DND-41 (cell line): ENCODE measurements around the gene GOLGA1.

Experiments
- ATAC-seq: fragments of 200-7000 bp; cut with Tn5 transposase; 3 replicates; pipeline ENCODE4 v1.9.1; 2021; ENCODE audit warnings: low read depth; ENCODE audit not compliant: insufficient read depth
- DNase-seq: peaks from one replicate; pipeline ENCODE4 v3.0.0-alpha.2; 2020
- H2AFZ ChIP-seq: 2 replicates; pipeline ENCODE4 v1.6.0; 2012; ENCODE audit warnings: low read depth, low read length
- H3K27ac ChIP-seq: 2 replicates; pipeline ENCODE4 v1.5.1; 2012; ENCODE audit warnings: low read length, inconsistent platforms
- H3K27me3 ChIP-seq: fragments of 200-600 bp; sonication (generic); 2 replicates; pipeline ENCODE4 v1.6.0; 2012; ENCODE audit warnings: low read length, mild to moderate bottlenecking, inconsistent platforms; ENCODE audit not compliant: insufficient read depth, poor library complexity
- H3K36me3 ChIP-seq: 2 replicates; pipeline ENCODE4 v1.5.1; 2012; ENCODE audit warnings: low read length, inconsistent platforms; ENCODE audit not compliant: insufficient read depth
- H3K4me1 ChIP-seq: 2 replicates; pipeline ENCODE4 v1.5.1; 2012; ENCODE audit warnings: mild to moderate bottlenecking, low read length; ENCODE audit not compliant: insufficient read depth
- H3K4me2 ChIP-seq: 2 replicates; pipeline ENCODE4 v1.6.0; 2012; ENCODE audit warnings: mild to moderate bottlenecking, moderate library complexity, low read length, inconsistent platforms; ENCODE audit not compliant: insufficient read depth
- H3K4me3 ChIP-seq, 2 experiments: fragments of 200-600 bp in 1 of 2; shearing (Covaris generic) in 1 of 2; 2 replicates each; pipeline ENCODE4 v1.5.1; 2012 to 2016; ENCODE audit warnings: inconsistent platforms in 2 of 2, low read length in 2 of 2, mild to moderate bottlenecking in 2 of 2, low read depth in 1 of 2, moderate library complexity in 1 of 2
- H3K79me2 ChIP-seq: 2 replicates; pipeline ENCODE4 v1.6.0; 2012; ENCODE audit warnings: low read length, inconsistent platforms; ENCODE audit not compliant: insufficient read depth
- H3K9ac ChIP-seq: 2 replicates; pipeline ENCODE4 v1.6.0; 2012; ENCODE audit warnings: low read depth, mild to moderate bottlenecking, inconsistent platforms, low read length, moderate library complexity
- H3K9me3 ChIP-seq: 2 replicates; pipeline ENCODE4 v1.5.1; 2012; ENCODE audit warnings: low read length, moderate library complexity, mild to moderate bottlenecking, inconsistent platforms; ENCODE audit not compliant: insufficient read depth, severe bottlenecking
- H4K20me1 ChIP-seq: 2 replicates; pipeline ENCODE4 v1.6.0; 2012; ENCODE audit warnings: low read length; ENCODE audit not compliant: insufficient read depth
- EZH2 ChIP-seq: IDR thresholded peaks from 3 replicates; pipeline ENCODE4 v1.6.1; 2012; ENCODE audit warnings: borderline replicate concordance, low read depth, mild to moderate bottlenecking, moderate library complexity, low read length, inconsistent platforms; ENCODE audit not compliant: severe bottlenecking
- TF ChIP-seq, protein P1 (sequence below): IDR thresholded peaks from 2 replicates; pipeline ENCODE4 v1.5.1; 2012; ENCODE audit warnings: borderline replicate concordance, low read length, moderate library complexity, mild to moderate bottlenecking; ENCODE audit not compliant: poor library complexity, severe bottlenecking; ENCODE audit errors: extremely low read depth

Gene GOLGA1

DNA sequence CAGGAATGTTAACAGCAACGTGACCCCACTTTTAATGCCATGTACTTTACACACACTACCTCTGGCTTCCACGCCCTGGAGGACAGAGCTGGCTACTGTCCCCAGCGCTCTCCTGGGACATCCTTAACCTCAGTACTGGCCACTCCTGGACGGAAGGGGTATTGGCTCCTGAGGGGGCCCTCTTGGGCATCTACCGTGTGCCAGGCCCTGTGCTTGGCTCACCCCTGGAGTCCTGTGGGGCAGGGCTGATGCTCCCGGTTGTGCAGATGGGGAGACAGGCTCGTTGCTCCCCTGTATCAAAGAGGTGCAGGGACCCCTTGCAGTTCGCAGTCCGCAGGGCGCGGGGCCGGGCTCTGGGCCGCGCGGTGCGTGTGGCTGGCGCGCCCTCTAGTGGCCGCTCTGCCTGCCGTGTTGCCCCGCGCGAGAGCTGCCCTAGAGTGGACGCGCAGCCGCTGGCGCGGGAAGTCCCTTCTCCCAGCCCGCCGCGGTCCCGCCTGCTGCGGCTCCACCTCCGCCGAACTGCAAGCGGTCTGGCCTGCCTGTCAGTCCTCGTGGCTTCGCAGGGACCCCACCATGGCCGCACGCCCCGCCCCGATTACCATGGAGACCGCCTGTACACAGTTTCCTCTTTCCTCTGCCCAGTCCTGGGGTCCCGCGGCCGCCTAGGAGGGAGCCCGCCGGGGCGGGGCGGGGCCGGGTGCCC, 87.9 kb downstream of the GOLGA1 start, which contains the start of gene WDR38:
WDR38 (plus strand) TSS at position 632 of the 703 bp plus-strand sequence. CDS start 72 bp downstream, outside the sequence.
- ATAC-seq: peak; percentile 84
- peak within 1 kb of the TSS; percentile 8; the same call in 1 of the 2 replicates for H3K27ac ChIP-seq

DNA sequence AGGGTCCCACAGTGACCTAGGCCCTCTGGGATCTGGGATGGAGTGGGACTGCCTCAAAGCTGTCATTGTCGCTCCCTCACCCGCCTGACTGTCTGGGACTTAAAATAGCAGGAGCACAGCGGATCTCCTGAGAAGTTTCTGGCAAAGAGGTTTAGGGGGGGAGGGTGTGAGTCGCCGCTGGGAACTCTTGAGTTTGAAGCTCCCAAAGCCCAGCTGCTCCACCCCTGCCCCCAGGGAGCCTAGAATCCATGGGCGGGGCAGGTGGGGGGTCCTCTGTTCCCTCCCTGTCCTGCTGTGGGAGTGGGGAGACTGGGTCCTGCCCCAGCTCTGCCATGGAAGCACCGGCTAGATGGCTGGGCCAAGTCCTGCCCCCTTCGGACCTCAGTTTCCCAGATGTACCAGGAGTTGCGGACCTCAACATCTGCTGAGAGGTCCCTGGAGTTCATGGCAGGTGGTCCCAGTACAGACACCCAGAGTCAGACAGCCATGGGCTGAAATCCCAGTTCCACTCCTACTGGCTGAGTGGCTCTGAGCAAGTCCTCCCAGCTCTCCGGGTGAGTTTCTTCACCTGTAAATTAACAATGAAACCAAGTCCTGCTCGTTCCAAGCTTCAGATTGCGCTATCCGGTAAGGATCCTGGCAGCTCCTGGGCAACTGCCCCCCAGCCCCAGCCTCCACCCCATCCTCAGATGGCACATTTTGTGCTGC, 88.6 kb downstream of the GOLGA1 start:
- ATAC-seq (no peak), DNase-seq (no peak)
- Histone ChIP-seq H3K79me2 (no peaks in the 10 kb centered on the region), H3K4me1 (peaks cover 16% of the 10 kb centered on the region), H3K4me3 (peak overlapping the region in 1 of 2 experiments; percentile 57; a peak in 2 of 4 replicates), H3K9me3 (no peaks in the 10 kb centered on the region), H3K27ac (peak overlapping the region; percentile 8; the same call in 1 of the 2 replicates), H4K20me1 (peaks cover 20% of the 10 kb centered on the region), H3K4me2 (peak overlapping the region; percentile 97), H3K9ac (peak overlapping the region; percentile 58), H2AFZ (peak overlapping the region; percentile 88), H3K27me3 (no peaks in the 10 kb centered on the region), H3K36me3 (peaks cover 12% of the 10 kb centered on the region)
- no peak for TF ChIP-seq EZH2
- TF ChIP-seq, protein P1, sequence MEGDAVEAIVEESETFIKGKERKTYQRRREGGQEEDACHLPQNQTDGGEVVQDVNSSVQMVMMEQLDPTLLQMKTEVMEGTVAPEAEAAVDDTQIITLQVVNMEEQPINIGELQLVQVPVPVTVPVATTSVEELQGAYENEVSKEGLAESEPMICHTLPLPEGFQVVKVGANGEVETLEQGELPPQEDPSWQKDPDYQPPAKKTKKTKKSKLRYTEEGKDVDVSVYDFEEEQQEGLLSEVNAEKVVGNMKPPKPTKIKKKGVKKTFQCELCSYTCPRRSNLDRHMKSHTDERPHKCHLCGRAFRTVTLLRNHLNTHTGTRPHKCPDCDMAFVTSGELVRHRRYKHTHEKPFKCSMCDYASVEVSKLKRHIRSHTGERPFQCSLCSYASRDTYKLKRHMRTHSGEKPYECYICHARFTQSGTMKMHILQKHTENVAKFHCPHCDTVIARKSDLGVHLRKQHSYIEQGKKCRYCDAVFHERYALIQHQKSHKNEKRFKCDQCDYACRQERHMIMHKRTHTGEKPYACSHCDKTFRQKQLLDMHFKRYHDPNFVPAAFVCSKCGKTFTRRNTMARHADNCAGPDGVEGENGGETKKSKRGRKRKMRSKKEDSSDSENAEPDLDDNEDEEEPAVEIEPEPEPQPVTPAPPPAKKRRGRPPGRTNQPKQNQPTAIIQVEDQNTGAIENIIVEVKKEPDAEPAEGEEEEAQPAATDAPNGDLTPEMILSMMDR: no peak

More for the DNA sequence above, 87.9 kb downstream of the GOLGA1 start, which contains the start of gene WDR38:
- H3K79me2 ChIP-seq: no peaks in the 10 kb centered on the region
- peak; percentile 70 for DNase-seq
- H3K36me3 ChIP-seq: peaks cover 19% of the 10 kb centered on the region
- peaks cover 27% of the 10 kb centered on the region for H4K20me1 ChIP-seq
- peaks cover 16% of the 10 kb centered on the region for H3K4me1 ChIP-seq
- TF ChIP-seq, protein P1: peak; percentile 90
- TF ChIP-seq EZH2: no peak
- H2AFZ ChIP-seq: peak within 1 kb of the TSS; percentile 88
- H3K4me2 ChIP-seq: peak within 1 kb of the TSS; percentile 97
- peak within 1 kb of the TSS in 1 of 2 experiments; percentile 57; a peak in 3 of 4 replicates for H3K4me3 ChIP-seq
- peak within 1 kb of the TSS; percentile 58 for H3K9ac ChIP-seq
- no peaks in the 10 kb centered on the region for H3K27me3 ChIP-seq
- H3K9me3 ChIP-seq: no peaks in the 10 kb centered on the region

DNA sequence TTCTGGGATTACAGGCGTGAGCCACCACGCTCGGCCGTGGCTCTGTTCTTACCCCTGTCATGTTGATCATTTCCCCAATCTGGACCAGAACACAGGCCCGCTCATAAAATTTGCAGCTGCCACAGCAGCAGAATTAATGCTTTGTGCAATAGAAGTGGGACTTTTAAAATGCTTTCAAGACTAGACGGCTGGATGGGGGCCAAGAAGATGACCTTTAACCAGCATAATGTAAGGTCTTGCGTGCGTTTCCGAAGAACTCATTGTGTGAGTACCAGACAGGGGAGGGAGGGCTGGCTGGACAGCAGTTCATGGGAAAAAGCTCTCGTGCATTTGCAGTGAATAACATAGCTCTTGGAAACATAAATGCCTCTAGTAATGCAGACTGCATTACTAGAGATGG, 91.1 kb downstream of the GOLGA1 start:
- Histone ChIP-seq H3K27ac (no peak overlapping the region), H4K20me1 (no peaks in the 10 kb centered on the region), H3K9me3 (no peaks in the 10 kb centered on the region), H2AFZ (no peak overlapping the region), H3K79me2 (no peaks in the 10 kb centered on the region), H3K4me1 (peaks cover 16% of the 10 kb centered on the region), H3K9ac (no peak overlapping the region), H3K27me3 (no peaks in the 10 kb centered on the region), H3K4me2 (no peak overlapping the region), H3K4me3 (no peak overlapping the region), H3K36me3 (no peaks in the 10 kb centered on the region)
- TF ChIP-seq, protein P1: no peak
- no peak for TF ChIP-seq EZH2
- no peak for ATAC-seq
- no peak for DNase-seq
